Activated naive CD4-positive, alpha-beta T cell treated with anti-CD3 and anti-CD28 coated beads, Interleukin-2, amount 50 U/mL, for 72 hours (primary cell): ENCODE results near the gene ZDHHC8. TPM values are rescaled to one million over a fixed set of nuclear protein-coding genes. Genes with fewer than 3 reads are reported as not detected.

Source experiments
- total RNA-seq, 2 donors: library from RNA; stranded (reverse); gene quantifications; one replicate each; pipeline ENCODE4 v1.2.3, GENCODE V29; 2022

Gene ZDHHC8
- total RNA-seq, 2 donors from 2014 or later = 17.6 to 55.4 TPM

Other genes with a start within 250 kb of the ZDHHC8 start
- gene COMT, start 190.0 kb upstream of the ZDHHC8 start, total RNA-seq = 100 to 1,000 TPM in 1 of 2 donors, 10 to 100 TPM in 1; 39.7 to 113 TPM
- gene TXNRD2, start 190.0 kb upstream of the ZDHHC8 start, total RNA-seq = 10 to 100 TPM in 1 of 2 donors, 1 to 10 TPM in 1; 4.6 to 33.0 TPM
- gene ARVCF, start 115.0 kb upstream of the ZDHHC8 start, total RNA-seq = 1 to 10 TPM; 1.9 to 4.3 TPM
- gene TANGO2, start 110.7 kb upstream of the ZDHHC8 start, total RNA-seq = 10 to 100 TPM; 19.1 to 19.3 TPM
- 10 to 100 TPM; 37.0 to 66.7 TPM for gene DGCR8, start 51.6 kb upstream of the ZDHHC8 start, total RNA-seq
- gene RANBP1, start 15.7 kb upstream of the ZDHHC8 start, total RNA-seq = 100 to 1,000 TPM; 295 to 349 TPM
- 10 to 100 TPM; 79.9 to 93.9 TPM for gene TRMT2A, start 14.6 kb upstream of the ZDHHC8 start, total RNA-seq
- not detected for gene CCDC188, start 19.3 kb downstream of the ZDHHC8 start, total RNA-seq
- 1 to 10 TPM; 1.1 to 2.2 TPM for gene RTN4R, start 136.5 kb downstream of the ZDHHC8 start, total RNA-seq
- 10 to 100 TPM in 1 of 2 donors, 1 to 10 TPM in 1; 8.6 to 29.6 TPM for gene DGCR6L, start 188.3 kb downstream of the ZDHHC8 start, total RNA-seq